ENCODE data around the gene ADAMTSL1.

GRCh38 chr9:18887546-18887945 is 413.6 kb downstream of the ADAMTSL1 start:
- TF ChIP-seq CTCF (IDR thresholded peaks at IDR 0.05; ENCODE audit: insufficient read depth, low read depth, low read length) (no peak), EZH2 (IDR thresholded peaks at IDR 0.05; ENCODE audit: insufficient read depth, low read length) (no peak)

All from astrocyte (in vitro differentiated cells and primary cell).